ENCODE results near the gene KCNAB3.

The KCNAB3 gene

DNA sequence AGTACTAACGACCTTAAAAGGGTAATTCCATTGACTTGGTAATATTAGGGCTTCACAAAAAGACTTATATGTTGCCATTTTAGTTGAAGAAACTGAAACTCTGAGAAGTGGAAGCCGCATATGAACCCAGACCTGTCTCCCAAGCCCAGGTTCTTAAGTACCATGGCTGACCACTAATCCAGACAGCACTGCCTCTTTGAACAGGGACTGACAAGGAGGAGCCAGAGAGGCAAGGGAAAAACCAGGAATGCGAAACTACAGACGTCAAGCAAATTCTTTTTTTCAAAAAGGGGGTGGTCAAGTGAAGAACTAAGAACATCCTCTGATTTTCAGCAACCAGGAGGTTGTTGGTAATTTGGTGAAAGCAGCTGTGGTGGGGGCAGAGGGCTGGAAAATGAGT lies 56.6 kb downstream of the KCNAB3 start:
- DNase-seq = no peak

Data from fibroblast of skin of right quadriceps (primary cell).